SK-N-SH (cell line): Measurements from ENCODE around the gene PADI4. TPM values are rescaled to one million over a fixed set of nuclear protein-coding genes. Genes with fewer than 3 reads are reported as not detected.

Source experiments
- CTCF ChIA-PET: fragments of 300-600, 350-600 bp; formaldehyde crosslinking; extraction: SDS; loops from one replicate; lab custom pipeline; 2021; lab: Yijun Ruan, JAX
- POLR2A ChIA-PET: fragments of 350-600 bp; sonication (Branson Sonifier 250); formaldehyde crosslinking; extraction: SDS; loops from one replicate; lab custom pipeline; 2020; ENCODE audit warnings: antibody characterized with exemption, inconsistent platforms; lab: Yijun Ruan, JAX
- DNase-seq: peaks from one replicate; pipeline ENCODE4 v3.0.0; 2012
- H2AFZ ChIP-seq: fragments of 200-600 bp; sonication (generic); 2 replicates; pipeline ENCODE4 v1.8.1; 2016; ENCODE audit warnings: antibody characterized with exemption, mild to moderate bottlenecking, low read depth
- H3F3A ChIP-seq: fragments of 200-600 bp; sonication (generic); replicated peaks from 2 replicates; pipeline ENCODE3; 2016; ENCODE audit warnings: antibody characterized with exemption, mild to moderate bottlenecking; ENCODE audit not compliant: insufficient read depth
- H3K27ac ChIP-seq, 2 experiments: fragments of 200-500 bp in 1 of 2; fragments of 200-600 bp in 1 of 2; sonication (Bioruptor generic) in 1 of 2; sonication (generic), shearing (Covaris generic) in 1 of 2; 2 replicates each; pipeline versions ENCODE4 v1.5.1 to v1.6.1; 2014 to 2016; ENCODE audit warnings: low read depth in 2 of 2, inconsistent platforms in 1 of 2, low read length in 1 of 2, mild to moderate bottlenecking in 1 of 2, mixed read lengths in 1 of 2
- H3K27me3 ChIP-seq: fragments of 200-600 bp; sonication (generic), shearing (Covaris generic); 2 replicates; pipeline ENCODE4 v1.6.1; 2016; ENCODE audit warnings: mixed run types; ENCODE audit not compliant: insufficient read depth
- H3K36me3 ChIP-seq, 2 experiments: fragments of 200-500 bp in 1 of 2; fragments of 200-600 bp in 1 of 2; sonication (Bioruptor generic) in 1 of 2; sonication (generic) in 1 of 2; replicated peaks in 1 of 2; 2 replicates each; pipeline versions ENCODE3 to v1.5.1; 2014 to 2016; ENCODE audit warnings: low read length in 1 of 2, mild to moderate bottlenecking in 1 of 2; ENCODE audit not compliant: insufficient read depth in 2 of 2, control insufficient read depth in 1 of 2
- H3K4me1 ChIP-seq, 2 experiments: fragments of 200-500 bp in 1 of 2; fragments of 200-600 bp in 1 of 2; sonication (Bioruptor generic) in 1 of 2; sonication (generic), shearing (Covaris generic) in 1 of 2; 2 replicates each; pipeline versions ENCODE4 v1.5.1 to v1.6.1; 2014 to 2016; ENCODE audit warnings: low read depth in 1 of 2, low read length in 1 of 2, mixed run types in 1 of 2; ENCODE audit not compliant: insufficient read depth in 2 of 2, control insufficient read depth in 1 of 2
- H3K4me2 ChIP-seq: fragments of 200-600 bp; sonication (generic), shearing (Covaris generic); 2 replicates; pipeline ENCODE4 v1.6.1; 2017; ENCODE audit warnings: mixed run types
- H3K4me3 ChIP-seq, 2 experiments: fragments of 200-500 bp in 1 of 2; fragments of 200-600 bp in 1 of 2; sonication (Bioruptor generic) in 1 of 2; sonication (generic), shearing (Covaris generic) in 1 of 2; 2 replicates each; pipeline versions ENCODE4 v1.5.1 to v1.8.1; 2014 to 2016; ENCODE audit warnings: low read depth in 2 of 2, inconsistent platforms in 1 of 2, low read length in 1 of 2, mild to moderate bottlenecking in 1 of 2, mixed read lengths in 1 of 2, moderate library complexity in 1 of 2
- H3K79me2 ChIP-seq: fragments of 200-600 bp; sonication (generic); 2 replicates; pipeline ENCODE4 v1.8.1; 2017; ENCODE audit warnings: mild to moderate bottlenecking; ENCODE audit not compliant: insufficient read depth
- H3K9ac ChIP-seq: fragments of 200-600 bp; sonication (generic); 2 replicates; pipeline ENCODE4 v1.6.1; 2017; ENCODE audit warnings: mixed run types
- H3K9me2 ChIP-seq: fragments of 200-600 bp; sonication (generic); 2 replicates; pipeline ENCODE4 v1.6.1; 2017; ENCODE audit warnings: mixed run types
- H3K9me3 ChIP-seq: fragments of 200-600 bp; sonication (generic); 2 replicates; pipeline ENCODE4 v1.6.1; 2017; ENCODE audit warnings: mixed run types, mild to moderate bottlenecking, moderate library complexity
- H4K20me1 ChIP-seq: fragments of 200-600 bp; sonication (generic); 2 replicates; pipeline ENCODE4 v1.6.1; 2017; ENCODE audit warnings: mild to moderate bottlenecking, mixed run types; ENCODE audit not compliant: insufficient read depth
- CHD2 ChIP-seq: fragments of 150-350 bp; IDR thresholded peaks from 2 replicates; pipeline ENCODE4 v1.6.1; 2018; ENCODE audit warnings: low read length; ENCODE audit not compliant: partially characterized antibody
- EZH2phosphoT487 ChIP-seq: fragments of 200-600 bp; sonication (generic); IDR thresholded peaks from 2 replicates; pipeline ENCODE4 v1.6.1; 2017; ENCODE audit warnings: low read depth, mixed run types, mild to moderate bottlenecking, antibody characterized with exemption, moderate library complexity, borderline replicate concordance
- FOSL2 ChIP-seq: IDR thresholded peaks from 2 replicates; pipeline ENCODE4 v1.4.0; 2012; ENCODE audit warnings: low read depth, mild to moderate bottlenecking, moderate library complexity, borderline replicate concordance
- FOXM1 ChIP-seq: IDR thresholded peaks from 2 replicates; pipeline ENCODE4 v1.4.0; 2012; ENCODE audit warnings: low read depth, mild to moderate bottlenecking
- GABPA ChIP-seq: IDR thresholded peaks from 2 replicates; pipeline ENCODE4 v1.4.0; 2012; ENCODE audit warnings: low read depth, mild to moderate bottlenecking
- IRF3 ChIP-seq: fragments of 150-350 bp; IDR thresholded peaks from 2 replicates; pipeline ENCODE4 v1.6.1; 2016; ENCODE audit warnings: mild to moderate bottlenecking, low read depth, low read length
- MAX ChIP-seq: IDR thresholded peaks from 2 replicates; pipeline ENCODE4 v1.4.0; 2012; ENCODE audit warnings: low read depth
- RCOR1 ChIP-seq: fragments of 150-350 bp; IDR thresholded peaks from 2 replicates; pipeline ENCODE4 v1.6.1; 2017; ENCODE audit warnings: antibody characterized with exemption, low read length
- REST ChIP-seq: IDR thresholded peaks from 2 replicates; pipeline ENCODE4 v1.6.1; 2012; ENCODE audit warnings: mild to moderate bottlenecking, low read depth, low read length, moderate library complexity
- RFX5 ChIP-seq: IDR thresholded peaks from 2 replicates; pipeline ENCODE4 v1.6.1; 2012; ENCODE audit warnings: mild to moderate bottlenecking, improper control_type of control experiment, low read length
- SMC3 ChIP-seq: IDR thresholded peaks from 2 replicates; pipeline ENCODE4 v1.6.1; 2012; ENCODE audit warnings: low read depth, low read length, improper control_type of control experiment
- TAF1 ChIP-seq: IDR thresholded peaks from 2 replicates; pipeline ENCODE4 v1.6.1; 2012; ENCODE audit warnings: low read depth, mild to moderate bottlenecking, low read length, moderate library complexity, borderline replicate concordance
- WGBS: methylation state at CpG from one replicate; pipeline ENCODE4 v1.1.6; 2017; ENCODE audit warnings: low lambda C conversion rate; 5-methylcytosine and 5-hydroxymethylcytosine counted together
- polyA plus RNA-seq, 3 experiments: library from polyadenylated mRNA; depleted of rRNA; stranded (reverse); fragments of >200 nt; gene quantifications; 2 replicates each; pipeline ENCODE4 v1.2.3, GENCODE V29; 2012
- TF ChIP-seq, protein P1 (sequence below): fragments of 200-600 bp; sonication (generic); IDR thresholded peaks from 2 replicates; pipeline ENCODE4 v1.6.1; 2017; ENCODE audit warnings: antibody characterized with exemption, mild to moderate bottlenecking, moderate library complexity

PADI4 gene
- polyA plus RNA-seq, 1 of the 3 experiments (the other 2 are of a cell fraction), result not detected

- H3K4me2 ChIP-seq, result no peak overlapping the region
- H2AFZ ChIP-seq, result no peak overlapping the region
- H3K79me2 ChIP-seq, result no peaks in the 10 kb centered on the region
- no peak overlapping the region for H3K27ac ChIP-seq
- H3F3A ChIP-seq, result no peaks in the 10 kb centered on the region
- CTCF ChIA-PET, result interaction anchor here (0.7 to 0.8 kb wide), 2 partner anchors 14 to 42 kb away, joined by 3 to 4 read pairs; no protein-coding TSS in a partner anchor
- H3K9me2 ChIP-seq, result no peaks in the 10 kb centered on the region
- H3K36me3 ChIP-seq, result no peaks in the 10 kb centered on the region
- no peak for DNase-seq
- H3K9ac ChIP-seq, result no peak overlapping the region
- H3K4me1 ChIP-seq, result peaks cover 0 to 3% of the 10 kb centered on the region in 2 experiments; a peak in 1 of 4 replicates
- WGBS, result 32% methylated on average over 14 of the region's 14 CpGs
- no peaks in the 10 kb centered on the region for H3K9me3 ChIP-seq
- H3K27me3 ChIP-seq, result no peaks in the 10 kb centered on the region; the same call in 1 of the 2 replicates
- no peak for TF ChIP-seq CHD2
- no peak for TF ChIP-seq RCOR1
- no peak for TF ChIP-seq FOSL2
- TF ChIP-seq GABPA, result no peak
- no peak for TF ChIP-seq RFX5
- TF ChIP-seq EZH2phosphoT487, result no peak
- TF ChIP-seq IRF3, result no peak
- TF ChIP-seq MAX, result no peak
- no peak for TF ChIP-seq FOXM1
- TF ChIP-seq REST, result no peak
- no peak for TF ChIP-seq TAF1
- TF ChIP-seq, protein P1, sequence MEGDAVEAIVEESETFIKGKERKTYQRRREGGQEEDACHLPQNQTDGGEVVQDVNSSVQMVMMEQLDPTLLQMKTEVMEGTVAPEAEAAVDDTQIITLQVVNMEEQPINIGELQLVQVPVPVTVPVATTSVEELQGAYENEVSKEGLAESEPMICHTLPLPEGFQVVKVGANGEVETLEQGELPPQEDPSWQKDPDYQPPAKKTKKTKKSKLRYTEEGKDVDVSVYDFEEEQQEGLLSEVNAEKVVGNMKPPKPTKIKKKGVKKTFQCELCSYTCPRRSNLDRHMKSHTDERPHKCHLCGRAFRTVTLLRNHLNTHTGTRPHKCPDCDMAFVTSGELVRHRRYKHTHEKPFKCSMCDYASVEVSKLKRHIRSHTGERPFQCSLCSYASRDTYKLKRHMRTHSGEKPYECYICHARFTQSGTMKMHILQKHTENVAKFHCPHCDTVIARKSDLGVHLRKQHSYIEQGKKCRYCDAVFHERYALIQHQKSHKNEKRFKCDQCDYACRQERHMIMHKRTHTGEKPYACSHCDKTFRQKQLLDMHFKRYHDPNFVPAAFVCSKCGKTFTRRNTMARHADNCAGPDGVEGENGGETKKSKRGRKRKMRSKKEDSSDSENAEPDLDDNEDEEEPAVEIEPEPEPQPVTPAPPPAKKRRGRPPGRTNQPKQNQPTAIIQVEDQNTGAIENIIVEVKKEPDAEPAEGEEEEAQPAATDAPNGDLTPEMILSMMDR, result no peak
- no peak for TF ChIP-seq SMC3
- no peak overlapping the region for H3K4me3 ChIP-seq
- POLR2A ChIA-PET, result no interaction called here
- H4K20me1 ChIP-seq, result no peaks in the 10 kb centered on the region
These were observed 14.1 kb upstream of the PADI4 start for GRCh38 chr1:17293681-17294425.
